Adipose tissue (tissue), 3 donors: ENCODE results near the gene GPLD1. TPM values are rescaled to one million over a fixed set of nuclear protein-coding genes. Genes with fewer than 3 reads are reported as not detected.

Source experiments
- H3K27ac ChIP-seq: one replicate; pipeline ENCODE4 v1.5.1; 2013; ENCODE audit warnings: low read depth, low read length
- WGBS, 3 donors: extraction: QIAGEN DNeasy Blood & Tissue Kit; methylation state at CpG; one replicate each; pipeline ENCODE4 v1.1.7; 2013; 5-methylcytosine and 5-hydroxymethylcytosine counted together
- polyA plus RNA-seq, 3 donors: library from polyadenylated mRNA; stranded (reverse); fragments of 200-250 nt; gene quantifications; one replicate each; pipeline ENCODE4 v1.2.3, GENCODE V29; 2013
- donor health status: healthy with polysubstance abuse.
- donor health status: Bipolar disorder and iron deficiency.
- donor health status: healthy.

GPLD1 gene
- polyA plus RNA-seq, 3 donors: 0.52 to 1.7 (median 0.67) TPM

- WGBS, 3 donors: 85 to 94% (median 87%) methylated on average over 6 of the region's 6 CpGs
- H3K27ac ChIP-seq: no peak overlapping the region
Observed at GRCh38 chr6:24476631-24477030, 12.7 kb downstream of the GPLD1 start.

- no peak overlapping the region for H3K27ac ChIP-seq
Observed at GRCh38 chr6:24472181-24472580, 17.2 kb downstream of the GPLD1 start.

GRCh38 chr6:24469811-24470210 lies 19.6 kb downstream of the GPLD1 start:
- WGBS, 3 donors: 89 to 94% (median 94%) methylated on average over 7 of the region's 7 CpGs

GRCh38 chr6:24464253-24465038 lies 24.9 kb downstream of the GPLD1 start:
- WGBS, 3 donors: 89 to 90% (median 89%) methylated on average over 11 of the region's 11 CpGs
- no peak overlapping the region for H3K27ac ChIP-seq

More at GRCh38 chr6:24469811-24470210, 19.6 kb downstream of the GPLD1 start:
- no peak overlapping the region for H3K27ac ChIP-seq

- no peak overlapping the region for H3K27ac ChIP-seq
- 84% methylated on average over 4 of the region's 4 CpGs for WGBS, 3 donors
Observed at GRCh38 chr6:24460966-24461365, 28.4 kb downstream of the GPLD1 start.

GRCh38 chr6:24458941-24459340 lies 30.4 kb downstream of the GPLD1 start:
- 73 to 88% (median 76%) methylated on average over 2 of the region's 2 CpGs for WGBS, 3 donors

GRCh38 chr6:24458134-24458533 lies 31.2 kb downstream of the GPLD1 start:
- H3K27ac ChIP-seq: no peak overlapping the region
- WGBS, 3 donors: 41 to 63% (median 47%) methylated on average over 4 of the region's 4 CpGs

More at GRCh38 chr6:24458941-24459340, 30.4 kb downstream of the GPLD1 start:
- no peak overlapping the region for H3K27ac ChIP-seq

GRCh38 chr6:24455061-24455460 lies 34.3 kb downstream of the GPLD1 start:
- WGBS, 3 donors: 92 to 93% (median 93%) methylated on average over 4 of the region's 4 CpGs
- H3K27ac ChIP-seq: no peak overlapping the region

GRCh38 chr6:24454452-24454851 lies 34.9 kb downstream of the GPLD1 start:
- 84 to 89% (median 89%) methylated on average over 5 of the region's 5 CpGs for WGBS, 3 donors
- no peak overlapping the region for H3K27ac ChIP-seq

GRCh38 chr6:24453921-24454320 lies 35.5 kb downstream of the GPLD1 start:
- H3K27ac ChIP-seq: no peak overlapping the region
- 94 to 96% (median 95%) methylated on average over 10 of the region's 10 CpGs for WGBS, 3 donors

GRCh38 chr6:24451581-24452388 lies 37.6 kb downstream of the GPLD1 start:
- H3K27ac ChIP-seq: no peak overlapping the region
- 71 to 73% (median 71%) methylated on average over 13 of the region's 13 CpGs for WGBS, 3 donors

- 63 to 81% (median 65%) methylated on average over 9 of the region's 9 CpGs for WGBS, 3 donors
- H3K27ac ChIP-seq: no peak overlapping the region
Observed at GRCh38 chr6:24448828-24449525, 40.4 kb downstream of the GPLD1 start.

- H3K27ac ChIP-seq: no peak overlapping the region
- 67 to 82% (median 68%) methylated on average over 4 of the region's 4 CpGs for WGBS, 3 donors
Observed at GRCh38 chr6:24448396-24448795, 41.0 kb downstream of the GPLD1 start.

GRCh38 chr6:24446670-24447069 lies 42.7 kb downstream of the GPLD1 start:
- no peak overlapping the region for H3K27ac ChIP-seq
- 87 to 91% (median 91%) methylated on average over 7 of the region's 7 CpGs for WGBS, 3 donors

- WGBS, 3 donors: 65 to 78% (median 71%) methylated on average over 4 of the region's 4 CpGs
- no peak overlapping the region for H3K27ac ChIP-seq
Observed at GRCh38 chr6:24445704-24446103, 43.7 kb downstream of the GPLD1 start.

GRCh38 chr6:24444588-24444987 lies 44.8 kb downstream of the GPLD1 start:
- H3K27ac ChIP-seq: no peak overlapping the region
- WGBS, 3 donors: 75 to 96% (median 85%) methylated on average over 4 of the region's 4 CpGs

- 73 to 96% (median 84%) methylated on average over 3 of the region's 3 CpGs for whole genome bisulfite sequencing, 3 donors
- no peak overlapping the region for H3K27ac ChIP-seq
Observed at GRCh38 chr6:24441599-24441904, 47.8 kb downstream of the GPLD1 start.

GRCh38 chr6:24440897-24441598 lies 48.3 kb downstream of the GPLD1 start:
- WGBS, 3 donors: 76 to 92% (median 80%) methylated on average over 16 of the region's 16 CpGs
- H3K27ac ChIP-seq: no peak overlapping the region
